Mesendoderm (in vitro differentiated cells): Measurements from ENCODE around the gene TSPAN11.

ENCODE experiments used
- DNase-seq: peaks from one replicate; pipeline ENCODE4 v3.0.0; 2013
- H2AK5ac ChIP-seq: 2 replicates; pipeline ENCODE4 v1.6.1; 2013; ENCODE audit warnings: low read length, inconsistent platforms
- H2BK120ac ChIP-seq: 2 replicates; pipeline ENCODE4 v1.6.1; 2013; ENCODE audit warnings: low read depth, mild to moderate bottlenecking, low read length, moderate library complexity, mixed read lengths
- H2BK15ac ChIP-seq: replicated peaks from 2 replicates; pipeline ENCODE4 v1.6.1; 2013; ENCODE audit warnings: low read depth, mild to moderate bottlenecking, moderate library complexity
- H2BK5ac ChIP-seq: 2 replicates; pipeline ENCODE4 v1.6.1; 2013; ENCODE audit warnings: low read length, inconsistent platforms
- H3K18ac ChIP-seq: 2 replicates; pipeline ENCODE4 v1.6.1; 2013; ENCODE audit warnings: mild to moderate bottlenecking, low read length, mixed read lengths
- H3K23ac ChIP-seq: one replicate; pipeline ENCODE4 v1.6.1; 2013; ENCODE audit warnings: low read length
- H3K27ac ChIP-seq: 2 replicates; pipeline ENCODE4 v1.5.1; 2013; ENCODE audit warnings: low read depth, mild to moderate bottlenecking, inconsistent platforms, low read length, moderate library complexity
- H3K27me3 ChIP-seq: 2 replicates; pipeline ENCODE4 v1.6.1; 2013; ENCODE audit warnings: low read length, control low read depth, mild to moderate bottlenecking, inconsistent platforms; ENCODE audit not compliant: insufficient read depth, poor library complexity
- H3K36me3 ChIP-seq: 2 replicates; pipeline ENCODE4 v1.6.1; 2013; ENCODE audit warnings: low read length, inconsistent platforms; ENCODE audit not compliant: control insufficient read depth, insufficient read depth
- H3K4ac ChIP-seq: one replicate; pipeline ENCODE4 v1.6.1; 2013; ENCODE audit warnings: low read depth, mild to moderate bottlenecking, low read length, moderate library complexity
- H3K4me1 ChIP-seq: 2 replicates; pipeline ENCODE4 v1.6.1; 2013; ENCODE audit warnings: low read depth, low read length, inconsistent platforms; ENCODE audit not compliant: control insufficient read depth
- H3K4me2 ChIP-seq: 2 replicates; pipeline ENCODE4 v1.6.1; 2013; ENCODE audit warnings: low read length
- H3K4me3 ChIP-seq: 2 replicates; pipeline ENCODE4 v1.5.1; 2013; ENCODE audit warnings: mild to moderate bottlenecking, low read length
- H3K56ac ChIP-seq: one replicate; pipeline ENCODE4 v1.6.1; 2013; ENCODE audit warnings: low read length
- H3K79me1 ChIP-seq: 2 replicates; pipeline ENCODE4 v1.6.1; 2013; ENCODE audit warnings: low read length, inconsistent platforms
- H3K79me2 ChIP-seq: 2 replicates; pipeline ENCODE4 v1.6.1; 2013; ENCODE audit warnings: mild to moderate bottlenecking, low read length; ENCODE audit not compliant: control insufficient read depth, insufficient read depth
- H3K9ac ChIP-seq: 2 replicates; pipeline ENCODE4 v1.6.1; 2013; ENCODE audit warnings: low read length, inconsistent platforms
- H4K5ac ChIP-seq: one replicate; pipeline ENCODE4 v1.6.1; 2013; ENCODE audit warnings: low read length
- H4K8ac ChIP-seq: one replicate; pipeline ENCODE4 v1.6.1; 2013; ENCODE audit warnings: low read depth, mild to moderate bottlenecking, control low read depth, low read length, moderate library complexity
- WGBS: extraction: QIAGEN DNeasy Blood & Tissue Kit; methylation state at CpG from one replicate; pipeline ENCODE4 v1.1.7; 2013; ENCODE audit warnings: low lambda C conversion rate, missing lambda C conversion rate; ENCODE audit not compliant: insufficient coverage; ENCODE audit errors: extremely low coverage; 5-methylcytosine and 5-hydroxymethylcytosine counted together

TSPAN11 gene

DNA sequence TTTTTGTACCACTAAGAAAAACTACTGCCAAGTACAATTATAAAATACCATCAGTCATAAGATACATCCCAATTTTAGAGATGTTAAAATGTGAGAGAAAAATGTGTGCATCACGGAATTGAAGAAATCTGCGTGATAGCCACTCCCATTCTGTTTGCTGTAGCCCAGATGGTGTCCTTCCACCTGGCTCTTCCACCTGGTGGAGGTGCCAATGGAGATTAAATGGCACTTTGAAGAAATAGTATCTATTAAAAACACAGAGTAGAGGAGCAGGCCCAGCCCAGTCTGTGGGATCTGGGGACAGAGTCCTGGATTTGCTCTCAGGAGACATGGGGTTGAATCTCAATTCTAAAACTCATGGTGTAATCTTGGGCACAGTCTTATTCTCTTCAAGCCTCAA, 35.5 kb downstream of the TSPAN11 start:
- H3K4ac ChIP-seq: no peak overlapping the region
- H3K9ac ChIP-seq: no peak overlapping the region
- no CpG with 5 or more reads among the region's 2 CpGs for WGBS
- no peaks in the 10 kb centered on the region for H3K79me1 ChIP-seq
- no peak overlapping the region for H3K4me2 ChIP-seq
- no peaks in the 10 kb centered on the region for H3K36me3 ChIP-seq
- no peak overlapping the region for H2BK15ac ChIP-seq
- no peak overlapping the region for H4K8ac ChIP-seq
- H3K18ac ChIP-seq: no peak overlapping the region
- H3K56ac ChIP-seq: no peak overlapping the region
- H2BK120ac ChIP-seq: no peak overlapping the region
- H2AK5ac ChIP-seq: no peak overlapping the region
- no peak overlapping the region for H2BK5ac ChIP-seq
- no peaks in the 10 kb centered on the region for H3K27me3 ChIP-seq
- H4K5ac ChIP-seq: no peak overlapping the region
- H3K23ac ChIP-seq: no peak overlapping the region
- H3K4me3 ChIP-seq: no peak overlapping the region
- H3K4me1 ChIP-seq: no peaks in the 10 kb centered on the region
- H3K27ac ChIP-seq: no peak overlapping the region
- H3K79me2 ChIP-seq: no peaks in the 10 kb centered on the region
- DNase-seq: no peak

DNA sequence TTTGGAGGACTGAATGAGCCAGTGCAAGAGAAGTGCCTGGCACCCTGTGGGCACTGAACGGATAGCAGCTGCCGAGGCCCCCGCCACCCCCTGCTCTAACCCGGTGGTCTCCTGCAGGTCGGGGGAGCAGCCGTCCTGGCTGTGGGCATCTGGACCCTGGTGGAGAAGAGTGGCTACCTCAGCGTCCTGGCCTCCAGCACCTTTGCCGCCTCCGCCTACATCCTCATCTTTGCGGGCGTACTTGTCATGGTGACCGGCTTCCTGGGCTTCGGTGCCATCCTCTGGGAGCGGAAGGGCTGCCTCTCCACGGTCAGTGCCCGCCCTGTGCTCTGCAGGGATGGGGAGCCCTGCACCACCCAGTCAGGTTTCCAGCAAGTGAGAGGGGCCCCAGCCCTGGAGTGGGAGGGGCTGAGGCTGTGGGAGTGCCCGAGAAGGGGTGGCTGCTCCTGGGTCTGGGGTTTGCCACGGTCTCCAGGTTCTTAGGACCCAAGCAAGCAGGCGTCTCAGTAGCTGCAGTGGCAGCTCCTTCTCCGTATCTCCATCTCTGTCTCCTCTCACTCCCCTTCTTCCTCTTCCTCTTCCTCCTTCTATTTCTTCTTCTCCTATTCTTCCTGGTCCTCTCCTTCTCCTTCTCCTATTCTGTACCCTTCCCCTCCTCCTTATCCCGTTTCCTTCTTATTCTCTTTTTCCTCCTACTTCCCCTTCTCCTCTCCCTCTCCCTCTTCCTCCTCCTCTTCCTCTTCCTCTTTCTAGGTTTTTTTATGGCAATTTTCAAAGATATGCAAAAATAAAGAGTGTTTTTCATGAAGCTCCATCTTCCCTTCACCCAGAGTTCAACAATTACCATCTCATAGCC, 37.4 kb downstream of the TSPAN11 start:
- Histone ChIP-seq H3K27me3 (no peaks in the 10 kb centered on the region), H3K4me3 (no peak overlapping the region), H2BK15ac (no peak overlapping the region), H3K27ac (no peak overlapping the region), H4K8ac (no peak overlapping the region), H3K9ac (no peak overlapping the region), H3K79me1 (no peaks in the 10 kb centered on the region), H3K4me2 (no peak overlapping the region), H3K36me3 (no peaks in the 10 kb centered on the region), H3K23ac (no peak overlapping the region), H3K4me1 (no peaks in the 10 kb centered on the region), H2BK5ac (no peak overlapping the region), H3K56ac (no peak overlapping the region), H4K5ac (no peak overlapping the region), H3K4ac (no peak overlapping the region), H2AK5ac (no peak overlapping the region), H3K18ac (no peak overlapping the region), H3K79me2 (no peaks in the 10 kb centered on the region), H2BK120ac (no peak overlapping the region)
- DNase-seq: no peak
- WGBS: 100% methylated on average over 1 of the region's 21 CpGs

DNA sequence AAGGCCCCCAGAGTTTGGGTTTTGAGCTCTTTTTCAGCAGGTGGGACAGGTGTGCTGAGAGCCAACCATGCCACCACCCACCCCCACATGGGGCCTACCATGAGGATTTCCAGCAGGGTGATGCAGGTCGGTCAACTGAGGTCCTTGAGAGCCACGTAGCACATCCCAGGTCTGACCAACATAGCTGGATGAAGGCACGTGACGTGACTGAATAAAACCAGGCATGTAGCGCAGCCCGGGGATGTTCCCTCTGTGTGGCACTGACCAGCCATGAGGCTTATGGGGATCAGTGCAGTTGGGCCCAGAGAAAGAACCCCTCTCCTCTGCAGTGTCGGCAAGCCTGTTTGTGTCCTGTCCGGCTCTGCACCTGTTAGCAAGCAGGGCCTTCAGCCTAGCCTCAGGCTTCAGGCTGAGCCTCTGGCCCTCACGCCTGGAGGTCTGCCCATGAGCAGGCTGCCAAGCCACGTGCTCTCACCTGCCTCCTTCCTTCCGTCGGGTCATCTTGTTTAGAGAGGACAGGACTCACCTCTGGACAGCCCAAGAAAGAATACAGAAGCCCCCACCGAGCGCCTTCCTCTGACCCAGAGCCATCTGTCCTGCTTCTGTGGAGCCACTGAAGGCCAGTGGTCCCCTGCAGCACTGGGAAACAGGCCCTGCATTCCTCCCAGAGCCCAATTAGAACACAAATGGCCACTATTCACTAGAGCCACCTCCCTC, 38.5 kb downstream of the TSPAN11 start:
- H3K36me3 ChIP-seq: no peaks in the 10 kb centered on the region
- H2BK5ac ChIP-seq: no peak overlapping the region
- H3K4me1 ChIP-seq: no peaks in the 10 kb centered on the region
- H4K8ac ChIP-seq: no peak overlapping the region
- H2AK5ac ChIP-seq: no peak overlapping the region
- no peak overlapping the region for H2BK15ac ChIP-seq
- H3K27me3 ChIP-seq: no peaks in the 10 kb centered on the region
- H3K79me2 ChIP-seq: no peaks in the 10 kb centered on the region
- H3K79me1 ChIP-seq: no peaks in the 10 kb centered on the region
- no peak overlapping the region for H3K56ac ChIP-seq
- H3K23ac ChIP-seq: no peak overlapping the region
- no peak overlapping the region for H2BK120ac ChIP-seq
- H3K4ac ChIP-seq: no peak overlapping the region
- DNase-seq: no peak
- WGBS: no CpG with 5 or more reads among the region's 14 CpGs
- no peak overlapping the region for H3K4me3 ChIP-seq
- no peak overlapping the region for H3K27ac ChIP-seq
- no peak overlapping the region for H3K18ac ChIP-seq
- H3K4me2 ChIP-seq: no peak overlapping the region
- no peak overlapping the region for H4K5ac ChIP-seq
- no peak overlapping the region for H3K9ac ChIP-seq

DNA sequence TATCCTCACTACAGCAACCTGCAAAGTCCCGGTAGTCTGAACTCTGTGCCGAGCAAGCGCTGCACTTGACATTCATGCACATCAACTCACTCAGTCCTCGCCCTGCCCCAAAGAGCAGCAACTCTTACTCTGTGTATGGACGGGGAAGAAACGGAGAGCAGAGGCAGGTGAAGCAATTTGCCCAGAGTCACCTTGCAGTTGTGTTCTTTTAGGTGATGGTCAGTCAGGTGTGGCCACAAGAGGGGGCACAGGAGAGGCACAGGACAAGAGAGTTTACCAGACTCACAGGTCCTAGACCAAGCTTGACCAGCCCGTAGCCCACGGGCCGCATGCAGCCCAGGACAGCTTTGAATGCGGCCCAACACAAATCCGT, 39.1 kb downstream of the TSPAN11 start:
- no peaks in the 10 kb centered on the region for H3K27me3 ChIP-seq
- H3K27ac ChIP-seq: no peak overlapping the region
- H2BK15ac ChIP-seq: no peak overlapping the region
- no peak overlapping the region for H3K4me3 ChIP-seq
- H3K18ac ChIP-seq: no peak overlapping the region
- no peak overlapping the region for H3K23ac ChIP-seq
- no peaks in the 10 kb centered on the region for H3K4me1 ChIP-seq
- H2AK5ac ChIP-seq: no peak overlapping the region
- no peaks in the 10 kb centered on the region for H3K79me1 ChIP-seq
- peak; percentile 59 for DNase-seq
- no peak overlapping the region for H2BK5ac ChIP-seq
- H3K79me2 ChIP-seq: no peaks in the 10 kb centered on the region
- no peak overlapping the region for H3K56ac ChIP-seq
- no peak overlapping the region for H3K4ac ChIP-seq
- H3K9ac ChIP-seq: no peak overlapping the region
- no CpG with 5 or more reads among the region's 11 CpGs for WGBS
- H3K36me3 ChIP-seq: no peaks in the 10 kb centered on the region
- no peak overlapping the region for H4K5ac ChIP-seq
- H4K8ac ChIP-seq: no peak overlapping the region
- H2BK120ac ChIP-seq: no peak overlapping the region
- H3K4me2 ChIP-seq: no peak overlapping the region

DNA sequence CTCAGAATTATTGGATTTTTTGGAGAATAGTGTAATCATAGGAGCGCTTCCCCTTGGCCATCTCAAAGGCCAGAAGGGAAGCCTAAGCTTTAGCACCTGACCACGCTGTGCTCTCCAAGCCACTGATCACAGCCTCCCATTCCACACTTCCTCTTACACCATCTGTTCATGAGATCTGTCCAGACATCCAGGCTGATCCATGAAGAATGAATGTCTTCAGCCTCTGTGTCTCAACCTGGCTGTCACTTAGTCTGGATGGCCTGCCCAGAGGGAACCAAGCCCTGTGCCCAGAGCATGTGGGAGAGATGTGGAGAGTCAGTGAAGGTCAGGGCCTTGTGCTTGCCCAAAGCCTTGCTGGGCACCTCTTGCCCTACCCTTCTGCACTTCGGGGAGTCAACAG, 40.5 kb downstream of the TSPAN11 start:
- H2BK15ac ChIP-seq: no peak overlapping the region
- H4K5ac ChIP-seq: no peak overlapping the region
- no peak overlapping the region for H3K23ac ChIP-seq

More for the DNA sequence above, 40.5 kb downstream of the TSPAN11 start:
- Histone ChIP-seq H3K79me1 (no peaks in the 10 kb centered on the region), H3K18ac (no peak overlapping the region), H3K9ac (no peak overlapping the region), H3K56ac (no peak overlapping the region), H4K8ac (no peak overlapping the region), H2AK5ac (no peak overlapping the region), H3K27me3 (no peaks in the 10 kb centered on the region), H3K27ac (no peak overlapping the region), H2BK120ac (no peak overlapping the region), H3K4me2 (no peak overlapping the region), H3K4ac (no peak overlapping the region), H3K4me1 (no peaks in the 10 kb centered on the region), H3K79me2 (no peaks in the 10 kb centered on the region), H3K4me3 (no peak overlapping the region), H2BK5ac (no peak overlapping the region), H3K36me3 (no peaks in the 10 kb centered on the region)
- DNase-seq: no peak
- no CpG with 5 or more reads among the region's 3 CpGs for WGBS
